GM12892 (cell line): ENCODE measurements around the gene P2RX2.

ENCODE experiments used
- POLR2A ChIP-seq: IDR thresholded peaks from 2 replicates; pipeline ENCODE4 v1.6.1; 2011; ENCODE audit warnings: low read depth, low read length, control low read depth
- TAF1 ChIP-seq: IDR thresholded peaks from 2 replicates; pipeline ENCODE4 v1.6.1; 2011; ENCODE audit warnings: low read depth, mild to moderate bottlenecking, control low read depth, low read length, borderline replicate concordance

- TF ChIP-seq TAF1 (no peak), POLR2A (no peak)
These were observed 14.4 kb upstream of the P2RX2 start for GRCh38 chr12:132604151-132604618.
